Endothelial cell of coronary artery (primary cell): ENCODE data around the gene ADARB2. TPM values are rescaled to one million over a fixed set of nuclear protein-coding genes. Genes with fewer than 3 reads are reported as not detected.

Source experiments
- total RNA-seq: library from RNA; depleted of rRNA; stranded (reverse); fragments of >200 nt; gene quantifications from 2 replicates; pipeline ENCODE4 v1.2.3, GENCODE V29; 2014

ADARB2 gene
- 0.18 TPM in 1 of 2 replicates, not detected in the other for total RNA-seq

DNA sequence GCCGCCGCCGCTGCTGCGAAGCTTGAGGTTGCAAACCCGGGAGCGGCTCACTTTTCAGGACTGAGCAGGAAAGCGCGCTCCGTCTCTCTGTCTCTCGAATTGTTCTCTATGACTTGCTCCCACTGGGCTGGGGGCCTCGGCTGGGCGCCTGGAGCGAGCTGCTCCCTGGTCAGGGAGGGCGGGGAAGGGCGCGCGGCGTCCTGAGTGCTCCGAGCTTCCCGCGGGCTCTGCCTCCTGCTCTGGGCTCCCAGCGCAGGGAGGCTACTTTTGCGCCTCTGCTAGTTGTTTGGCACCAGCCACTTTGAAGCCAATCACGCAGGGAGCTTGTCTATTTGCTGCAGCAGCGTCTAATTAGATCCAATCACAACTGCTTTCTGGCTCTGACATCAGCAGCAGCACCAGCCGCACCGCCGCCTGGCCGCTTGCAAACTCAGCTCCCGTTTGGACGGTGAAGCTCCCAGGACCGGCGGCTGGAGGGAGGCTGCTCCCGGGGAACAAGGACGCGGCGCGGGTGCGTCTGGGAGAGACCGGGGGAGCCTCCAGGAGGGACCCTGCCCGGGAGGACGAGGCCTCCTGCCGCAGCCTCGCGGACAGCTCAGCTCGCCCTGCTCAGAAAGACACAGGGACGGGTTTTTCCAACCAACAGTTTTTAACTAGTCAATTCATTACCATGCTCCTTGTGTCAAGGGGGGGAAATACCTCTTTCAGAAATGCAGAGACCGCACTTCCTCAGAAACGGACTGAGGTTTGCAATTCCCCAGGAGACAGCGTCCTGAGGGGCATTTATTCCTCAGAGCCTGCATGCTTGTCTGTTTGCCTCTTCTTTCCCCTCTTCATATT lies at the start of gene ADARB2:
Gene ADARB2, minus strand, starts transcription at position 304 of the 840 bp plus-strand sequence.

